Kidney tubule cell (primary cell): ENCODE results near the gene KIAA1328.
"Not testable (repeated sequence)": the region's sequence is repeated elsewhere in the genome, so short reads cannot be mapped to it uniquely, and the experiment has no call there.

ENCODE experiments used
- DNase-seq: peaks from one replicate; pipeline ENCODE4 v3.0.0-alpha.2; 2018; ENCODE audit warnings: low spot score

The KIAA1328 gene

GRCh38 chr18:37156330-37156942, 327.5 kb downstream of the KIAA1328 start:
- peak; percentile 33 for DNase-seq

DNA sequence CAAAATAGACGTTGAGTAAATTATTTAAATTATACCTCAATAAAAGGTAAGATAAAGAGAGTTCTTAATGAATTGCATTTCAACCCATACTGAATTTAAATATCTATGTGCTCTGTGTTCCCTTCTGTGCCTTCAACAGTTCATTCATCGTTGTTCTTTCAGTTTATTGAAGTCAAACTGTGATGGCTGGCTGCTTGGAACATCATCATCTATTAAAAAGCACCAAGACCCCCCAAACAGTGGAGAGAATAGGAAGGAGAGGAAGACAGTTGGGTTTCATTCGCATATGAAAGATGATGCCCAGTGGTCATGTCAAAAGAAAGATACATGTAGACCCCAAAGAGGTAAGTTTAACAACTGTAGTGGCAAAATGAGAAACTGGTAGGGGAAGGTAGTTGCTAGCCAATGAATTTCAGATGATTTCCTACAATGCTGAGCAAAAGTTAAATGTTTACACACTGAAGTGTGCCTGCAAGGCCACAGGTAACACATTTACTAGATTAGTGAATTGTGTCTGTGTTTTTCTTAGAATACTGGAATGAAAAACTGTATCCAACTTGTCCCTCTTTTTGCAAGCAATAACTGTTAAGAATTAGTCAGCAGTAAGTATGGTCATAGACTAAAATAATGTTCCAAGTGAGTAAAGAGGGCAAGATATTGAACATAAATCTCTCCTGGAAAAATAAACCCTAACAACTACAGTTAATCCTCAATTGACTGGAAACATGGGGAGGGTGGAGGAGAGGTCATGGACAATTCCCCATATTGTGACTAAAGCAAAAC, 331.3 kb downstream of the KIAA1328 start:
- DNase-seq, result peak; percentile 46

- peak; percentile 17 for DNase-seq
These were observed 332.6 kb downstream of the KIAA1328 start for GRCh38 chr18:37161491-37161890.

GRCh38 chr18:37162551-37162950, 333.6 kb downstream of the KIAA1328 start:
- no peak for DNase-seq

- DNase-seq, result no peak
These were observed 334.2 kb downstream of the KIAA1328 start for GRCh38 chr18:37163119-37163518.

GRCh38 chr18:37166491-37166890, 337.6 kb downstream of the KIAA1328 start:
- DNase-seq, result no peak

DNA sequence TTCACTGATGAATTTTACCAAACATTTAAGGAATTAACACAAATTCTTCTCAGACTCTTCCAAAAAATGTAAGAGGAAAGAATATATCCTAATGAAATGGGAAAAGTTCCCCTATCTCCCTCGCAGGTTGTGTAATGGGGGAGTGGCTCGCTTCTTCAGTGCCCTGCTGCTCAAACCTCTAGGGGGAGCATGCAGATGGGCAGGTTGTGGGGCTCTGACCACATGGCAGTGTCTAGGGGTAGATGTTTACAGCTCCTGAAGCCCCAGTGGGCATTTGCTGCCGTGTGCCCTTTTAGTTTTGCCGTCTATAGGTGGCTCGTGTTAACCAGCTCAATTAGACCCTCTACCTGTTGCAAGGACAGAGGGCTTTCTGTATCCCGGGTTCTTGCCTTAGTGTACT, 338.0 kb downstream of the KIAA1328 start:
- DNase-seq, result not testable (repeated sequence)

GRCh38 chr18:37170984-37171383, 342.1 kb downstream of the KIAA1328 start:
- DNase-seq, result no peak

DNA sequence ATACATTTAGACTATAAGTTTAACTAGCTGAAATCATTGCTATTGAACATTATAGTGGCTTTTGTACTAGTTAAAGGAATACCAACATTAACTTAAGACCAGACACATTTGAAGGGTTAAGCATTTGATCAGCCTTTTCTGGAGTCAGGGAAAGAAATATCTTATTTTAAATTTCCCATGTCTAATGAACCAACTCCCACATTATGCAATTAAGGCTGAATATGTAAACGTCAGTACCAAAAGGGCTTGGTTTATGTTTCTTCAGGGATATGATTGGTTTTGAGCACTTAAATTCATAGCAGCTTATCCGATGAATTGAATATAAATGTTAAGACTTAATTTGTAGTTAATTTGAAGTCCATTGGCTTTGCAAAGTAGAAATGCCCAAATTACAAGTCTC, 344.5 kb downstream of the KIAA1328 start:
- DNase-seq, result no peak

DNA sequence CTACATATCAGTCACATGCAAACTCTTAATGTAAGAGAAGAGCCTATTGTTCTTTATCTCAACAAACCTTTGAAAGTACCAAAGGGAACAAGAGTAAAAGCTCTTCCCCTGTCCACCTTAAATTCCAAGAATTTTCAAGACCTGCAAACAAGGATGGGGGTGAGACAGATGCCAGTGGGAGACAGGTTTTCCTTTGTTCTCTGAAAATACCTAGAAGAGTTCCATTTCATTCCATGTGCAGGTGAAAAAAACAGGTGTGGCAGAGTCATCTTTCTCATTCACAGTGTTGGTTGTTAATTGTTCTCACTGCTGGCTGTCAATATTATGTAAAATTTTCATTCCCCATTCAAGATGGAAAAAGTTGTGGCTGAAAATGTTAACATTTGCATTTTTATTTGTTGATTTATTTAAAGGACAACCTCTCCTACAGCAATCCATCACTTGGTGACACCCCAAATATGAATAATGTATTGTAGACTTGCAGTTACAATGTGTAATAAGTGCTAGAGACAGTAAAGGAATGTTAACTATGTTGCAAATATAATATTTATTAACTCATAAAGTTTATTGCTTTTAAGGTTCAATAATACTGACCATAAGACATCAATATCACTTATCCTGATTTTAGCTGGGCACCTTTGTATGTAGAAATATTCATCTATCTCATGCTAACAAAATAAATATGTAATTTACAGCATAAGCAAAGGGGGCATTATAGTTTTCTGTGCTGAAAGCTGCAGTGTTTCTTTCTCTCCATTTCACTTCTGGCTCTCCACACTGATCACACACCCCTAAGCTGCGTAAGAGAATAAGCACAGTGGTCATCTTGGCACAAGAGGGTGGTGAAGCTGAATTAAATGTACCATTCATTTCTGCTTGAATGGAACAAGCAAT, 347.0 kb downstream of the KIAA1328 start:
- DNase-seq, result no peak

GRCh38 chr18:37176621-37176934, 347.7 kb downstream of the KIAA1328 start:
- DNase-seq, result peak; percentile 42

DNA sequence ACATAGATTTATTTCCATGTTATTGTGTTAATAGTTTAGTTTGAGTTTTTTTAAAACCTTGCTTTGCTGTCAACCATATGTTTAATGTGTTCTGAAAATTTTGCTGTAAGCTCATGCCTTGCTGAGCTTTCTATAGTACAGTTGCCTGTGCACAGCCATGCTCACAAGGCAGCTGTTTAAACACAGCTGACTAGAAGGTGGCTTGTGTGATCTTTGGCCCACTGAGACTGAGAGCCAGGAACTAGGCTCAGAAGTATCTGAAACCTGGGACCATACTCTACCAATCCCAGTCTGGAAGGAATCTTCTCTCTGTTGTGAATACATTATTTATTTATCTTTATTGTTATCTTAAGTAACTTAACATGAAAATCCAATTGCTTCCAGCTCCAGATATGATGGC, 350.5 kb downstream of the KIAA1328 start:
- DNase-seq, result no peak

GRCh38 chr18:37180086-37180485, 351.2 kb downstream of the KIAA1328 start:
- DNase-seq, result no peak

- no peak for DNase-seq
These were observed 353.6 kb downstream of the KIAA1328 start for GRCh38 chr18:37182340-37183135.

DNA sequence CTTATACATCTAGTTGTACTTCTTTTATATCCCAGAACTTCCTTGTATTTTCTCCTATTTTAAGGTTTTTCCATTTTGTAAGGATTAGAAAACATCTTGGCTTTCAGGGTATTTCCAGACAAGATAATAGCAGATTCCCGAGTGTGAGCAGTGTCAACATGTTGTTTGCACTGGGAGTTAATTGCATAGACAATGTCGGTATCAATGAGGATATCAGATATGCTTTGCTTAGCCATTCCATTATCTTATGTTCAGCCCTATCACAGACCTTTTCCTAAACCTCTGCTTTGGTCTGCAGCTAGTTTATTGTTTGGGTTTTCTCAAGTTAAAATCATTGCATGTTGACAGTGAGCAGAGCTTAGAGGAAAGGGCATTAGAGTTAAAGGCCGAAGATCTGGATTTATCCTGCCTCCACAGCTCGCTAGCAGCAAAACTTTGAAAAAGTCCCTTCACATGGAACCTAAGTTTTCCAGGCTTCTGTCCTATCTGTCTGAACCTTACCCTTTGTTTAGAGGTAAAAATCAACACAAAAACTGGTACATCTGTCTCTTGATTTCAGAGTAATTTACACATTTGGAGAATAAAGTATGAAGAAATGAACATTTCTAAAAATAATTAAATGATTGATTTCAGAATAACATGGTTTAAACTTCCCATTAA, 355.4 kb downstream of the KIAA1328 start:
- DNase-seq, result no peak

DNA sequence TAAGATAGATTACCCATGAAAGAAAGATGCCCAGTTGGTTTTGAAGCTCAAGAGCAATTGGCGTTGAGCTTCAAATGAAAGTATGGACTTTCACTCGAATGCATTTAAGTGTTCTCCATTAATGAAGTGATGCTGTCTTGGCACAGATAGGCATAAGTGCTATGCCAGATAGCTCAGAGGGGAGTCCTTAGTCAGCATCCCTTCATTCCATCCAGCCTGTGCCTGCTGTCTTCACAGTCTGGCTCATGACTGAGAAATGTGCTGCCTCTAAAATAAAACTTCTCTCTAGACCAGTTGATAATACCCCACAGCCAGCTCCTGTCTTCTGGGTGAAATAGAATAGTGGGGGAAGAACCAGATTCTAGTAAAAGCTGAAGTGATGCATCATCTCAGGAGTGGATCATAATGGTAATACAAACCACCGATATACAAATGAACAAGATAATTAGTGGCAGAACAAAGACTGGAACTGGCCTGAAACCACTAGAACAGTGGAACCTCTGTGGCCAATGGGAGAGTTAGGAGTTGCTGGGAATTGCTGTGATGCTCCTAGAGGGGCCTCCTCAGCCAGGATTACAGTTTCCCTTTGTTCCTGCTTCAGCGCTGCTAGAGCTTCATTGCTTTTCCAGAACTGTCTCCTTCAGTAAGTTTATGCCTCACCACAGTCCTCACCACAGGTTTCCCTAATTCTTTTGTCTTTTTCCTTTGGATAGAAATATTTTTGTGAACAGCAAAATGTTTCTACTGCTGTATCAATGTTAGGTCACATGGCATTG, 359.3 kb downstream of the KIAA1328 start:
- no peak for DNase-seq

DNA sequence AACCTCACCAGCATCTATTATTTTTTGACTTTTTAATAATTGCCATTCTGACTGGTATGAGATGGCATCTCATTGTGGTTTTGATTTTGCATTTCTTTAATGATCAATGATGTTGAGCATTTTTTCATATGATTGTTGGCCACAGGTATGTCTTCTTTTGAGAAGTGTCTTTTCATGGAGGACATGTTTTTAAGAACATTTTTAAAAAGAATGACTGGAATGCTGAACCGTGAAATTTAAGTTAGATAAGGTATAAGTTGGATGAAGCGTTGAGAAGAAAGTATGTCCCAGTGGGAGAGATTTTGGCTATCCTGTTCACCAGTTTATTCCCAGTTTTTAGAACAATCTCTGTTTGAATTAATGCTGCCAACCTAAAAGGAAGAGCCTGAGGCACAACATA, 370.8 kb downstream of the KIAA1328 start:
- DNase-seq, result peak; percentile 2

DNA sequence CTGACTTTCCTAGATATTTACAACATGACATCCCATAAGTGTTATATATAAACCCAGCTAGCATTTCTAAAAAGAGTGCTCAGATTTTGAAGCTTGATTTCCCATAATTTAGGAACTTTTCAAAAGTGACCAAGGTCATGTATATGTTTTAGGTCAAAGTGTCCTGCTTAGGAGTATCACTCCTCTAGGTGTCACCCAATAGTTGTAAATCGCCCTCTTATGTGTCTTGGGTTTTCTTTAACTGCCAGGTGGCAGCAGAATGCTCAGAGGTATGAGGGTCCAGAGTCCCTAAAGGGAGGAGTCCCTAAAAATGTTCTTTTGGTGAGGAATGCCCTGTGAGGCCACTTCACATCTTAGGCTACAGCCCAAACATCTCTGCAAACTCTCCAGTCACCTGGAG, 378.4 kb downstream of the KIAA1328 start:
- no peak for DNase-seq

DNA sequence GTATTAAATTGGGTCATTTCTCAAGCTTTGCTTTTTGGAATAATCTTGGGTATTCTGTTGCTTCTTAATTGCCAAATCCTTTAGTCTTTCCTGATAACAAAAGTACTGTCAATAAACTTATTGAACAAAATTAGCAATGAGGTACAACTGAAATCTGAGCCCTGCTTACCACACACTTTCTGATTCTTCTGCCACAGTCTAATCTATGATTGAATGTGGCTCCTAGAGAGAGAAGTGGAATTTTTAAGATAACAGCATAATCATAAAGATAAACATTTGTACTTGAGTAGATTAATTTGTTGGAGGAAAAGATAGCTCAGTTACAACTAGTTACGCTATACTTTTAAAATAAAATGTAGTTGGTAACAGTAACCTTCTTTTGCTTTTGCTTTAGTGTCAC, 381.9 kb downstream of the KIAA1328 start:
- no peak for DNase-seq

- DNase-seq, result no peak
These were observed 389.2 kb downstream of the KIAA1328 start for GRCh38 chr18:37218022-37218590.
